ENCODE results near the gene SLC5A2. TPM values are rescaled to one million over a fixed set of nuclear protein-coding genes. Genes with fewer than 3 reads are reported as not detected.
A peak's percentile ranks its signal among the peaks of the same experiment; 100 is the strongest.

Gene SLC5A2
- total RNA-seq, 2 donors from 2014 or later, result not detected

DNA sequence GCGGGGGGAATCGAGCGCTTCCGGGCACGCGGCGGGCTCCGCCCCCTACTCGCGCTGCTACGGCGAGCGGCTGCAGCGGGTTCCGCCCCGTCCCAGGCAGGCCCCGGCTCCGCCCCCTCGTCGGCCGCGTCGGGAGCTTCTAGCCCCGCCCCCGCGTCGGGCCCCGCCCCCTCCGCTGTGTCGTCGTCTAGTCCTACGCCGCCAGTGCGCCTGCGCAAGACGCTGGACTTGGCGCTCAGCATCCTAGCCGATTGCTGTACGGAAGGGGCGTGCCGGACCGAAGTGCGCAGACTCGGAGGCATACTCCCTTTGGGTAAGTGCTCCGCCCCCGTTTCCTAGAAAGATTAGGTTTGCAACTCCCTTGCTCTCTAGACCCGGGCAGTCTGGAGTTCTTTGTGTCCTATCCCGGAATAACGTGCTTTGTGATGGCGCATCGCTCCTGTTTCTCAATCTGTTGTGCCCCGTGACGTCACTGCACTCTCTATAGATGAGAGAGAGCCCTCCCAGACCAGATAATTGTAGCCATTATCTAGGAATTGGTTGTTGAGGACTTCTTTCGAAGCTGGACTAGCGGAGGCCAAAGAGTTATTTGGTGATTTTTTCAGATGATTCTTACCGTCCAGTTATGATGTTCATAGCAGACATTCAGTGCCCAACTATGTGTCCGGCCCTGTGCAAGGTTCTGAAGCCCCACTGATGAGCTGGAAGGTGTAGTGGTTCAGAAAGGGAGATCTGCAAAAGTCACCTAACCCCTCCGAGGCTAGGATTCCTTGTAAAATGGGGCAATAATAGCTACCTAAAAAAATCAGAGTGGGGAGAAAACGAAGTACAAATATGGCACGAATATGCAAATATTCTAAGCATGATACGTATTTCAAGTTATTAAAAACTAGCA is 23.0 kb upstream of the SLC5A2 start:
- DNase-seq (ENCODE audit: low spot score), result peak; percentile 100
- Histone ChIP-seq H3K4me3 (peak overlapping the region; percentile 73 to 76), H3K36me3 (peaks cover 30% of the 10 kb centered on the region), H3K4me1 (peaks cover 0 to 43% of the 10 kb centered on the region in 2 donors), H3K27me3 (no peaks in the 10 kb centered on the region), H3K9me3 (no peaks in the 10 kb centered on the region), H3K27ac (peak overlapping the region; percentile 98)
- TF ChIP-seq, protein P1, sequence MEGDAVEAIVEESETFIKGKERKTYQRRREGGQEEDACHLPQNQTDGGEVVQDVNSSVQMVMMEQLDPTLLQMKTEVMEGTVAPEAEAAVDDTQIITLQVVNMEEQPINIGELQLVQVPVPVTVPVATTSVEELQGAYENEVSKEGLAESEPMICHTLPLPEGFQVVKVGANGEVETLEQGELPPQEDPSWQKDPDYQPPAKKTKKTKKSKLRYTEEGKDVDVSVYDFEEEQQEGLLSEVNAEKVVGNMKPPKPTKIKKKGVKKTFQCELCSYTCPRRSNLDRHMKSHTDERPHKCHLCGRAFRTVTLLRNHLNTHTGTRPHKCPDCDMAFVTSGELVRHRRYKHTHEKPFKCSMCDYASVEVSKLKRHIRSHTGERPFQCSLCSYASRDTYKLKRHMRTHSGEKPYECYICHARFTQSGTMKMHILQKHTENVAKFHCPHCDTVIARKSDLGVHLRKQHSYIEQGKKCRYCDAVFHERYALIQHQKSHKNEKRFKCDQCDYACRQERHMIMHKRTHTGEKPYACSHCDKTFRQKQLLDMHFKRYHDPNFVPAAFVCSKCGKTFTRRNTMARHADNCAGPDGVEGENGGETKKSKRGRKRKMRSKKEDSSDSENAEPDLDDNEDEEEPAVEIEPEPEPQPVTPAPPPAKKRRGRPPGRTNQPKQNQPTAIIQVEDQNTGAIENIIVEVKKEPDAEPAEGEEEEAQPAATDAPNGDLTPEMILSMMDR (IDR thresholded peaks at IDR 0.05), result no peak

DNA sequence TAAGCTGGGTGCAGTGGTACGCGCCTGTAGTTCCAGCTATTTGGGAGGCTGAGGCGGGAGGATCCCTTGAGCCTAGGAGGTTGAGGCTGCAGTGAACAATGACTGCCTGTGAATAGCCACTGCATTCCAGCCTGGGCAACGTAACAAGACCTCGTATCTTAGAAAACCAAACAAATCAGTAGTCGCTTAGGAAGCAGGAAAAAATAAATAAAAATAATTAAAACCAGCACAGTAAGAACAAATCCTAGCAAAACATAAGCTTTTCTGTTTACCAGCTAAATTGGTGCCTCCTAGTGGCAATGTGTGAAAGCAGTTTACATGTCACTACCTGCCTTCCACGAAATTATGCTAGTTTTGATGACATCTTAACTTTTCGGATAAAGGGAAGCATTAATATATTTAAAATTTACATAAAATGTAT is 22.3 kb upstream of the SLC5A2 start:
- peak overlapping the region; percentile 58 to 98 for H3K27ac ChIP-seq
- no peaks in the 10 kb centered on the region for H3K9me3 ChIP-seq
- no peaks in the 10 kb centered on the region for H3K27me3 ChIP-seq
- H3K4me3 ChIP-seq, result peak overlapping the region; percentile 34 to 73
- DNase-seq (ENCODE audit: low spot score), result no peak
- peaks cover 0 to 36% of the 10 kb centered on the region in 2 donors for H3K4me1 ChIP-seq
- H3K36me3 ChIP-seq, result peaks cover 34% of the 10 kb centered on the region
- TF ChIP-seq, protein P1 (IDR thresholded peaks at IDR 0.05), result peak; percentile 28 to 61

DNA sequence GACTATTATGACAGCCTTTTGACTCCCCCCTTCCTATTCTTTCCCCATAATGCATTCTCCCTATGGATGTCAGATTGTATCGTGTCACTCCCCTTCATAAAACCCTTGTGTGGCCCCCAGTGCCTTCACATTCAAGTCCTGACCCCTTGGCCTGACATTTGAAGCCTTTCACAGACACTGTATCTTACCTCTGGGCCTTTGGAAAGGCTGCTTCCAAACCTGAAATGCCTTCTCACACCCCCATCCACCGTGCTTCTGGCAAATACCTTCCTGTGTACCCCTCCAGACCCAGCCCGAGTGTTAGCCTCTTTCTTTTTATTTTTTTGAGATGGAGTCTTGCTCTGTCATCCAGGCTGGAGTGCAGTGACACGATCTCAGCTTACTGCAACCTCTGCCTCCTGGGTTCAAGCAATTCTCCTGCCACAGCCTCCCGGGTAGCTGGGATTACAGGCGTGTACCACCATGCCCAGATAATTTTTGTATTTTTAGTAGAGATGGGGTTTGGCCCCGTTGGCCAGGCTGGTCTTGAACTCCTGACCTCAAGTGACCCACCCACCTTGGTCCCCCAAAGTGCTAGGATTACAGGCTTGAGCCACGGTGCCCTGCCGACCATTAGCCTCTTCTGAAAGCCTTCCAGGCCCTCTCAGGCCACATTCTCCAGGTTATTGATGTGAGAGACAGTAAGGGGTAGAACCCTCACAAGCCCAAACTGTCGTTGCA is 21.6 kb upstream of the SLC5A2 start:
- Histone ChIP-seq H3K27ac (no peak overlapping the region), H3K4me1 (peaks cover 0 to 29% of the 10 kb centered on the region in 2 donors), H3K27me3 (no peaks in the 10 kb centered on the region), H3K4me3 (no peak overlapping the region), H3K9me3 (no peaks in the 10 kb centered on the region), H3K36me3 (peaks cover 41% of the 10 kb centered on the region)
- TF ChIP-seq, protein P1 (IDR thresholded peaks at IDR 0.05), result no peak
- DNase-seq (ENCODE audit: low spot score), result no peak

DNA sequence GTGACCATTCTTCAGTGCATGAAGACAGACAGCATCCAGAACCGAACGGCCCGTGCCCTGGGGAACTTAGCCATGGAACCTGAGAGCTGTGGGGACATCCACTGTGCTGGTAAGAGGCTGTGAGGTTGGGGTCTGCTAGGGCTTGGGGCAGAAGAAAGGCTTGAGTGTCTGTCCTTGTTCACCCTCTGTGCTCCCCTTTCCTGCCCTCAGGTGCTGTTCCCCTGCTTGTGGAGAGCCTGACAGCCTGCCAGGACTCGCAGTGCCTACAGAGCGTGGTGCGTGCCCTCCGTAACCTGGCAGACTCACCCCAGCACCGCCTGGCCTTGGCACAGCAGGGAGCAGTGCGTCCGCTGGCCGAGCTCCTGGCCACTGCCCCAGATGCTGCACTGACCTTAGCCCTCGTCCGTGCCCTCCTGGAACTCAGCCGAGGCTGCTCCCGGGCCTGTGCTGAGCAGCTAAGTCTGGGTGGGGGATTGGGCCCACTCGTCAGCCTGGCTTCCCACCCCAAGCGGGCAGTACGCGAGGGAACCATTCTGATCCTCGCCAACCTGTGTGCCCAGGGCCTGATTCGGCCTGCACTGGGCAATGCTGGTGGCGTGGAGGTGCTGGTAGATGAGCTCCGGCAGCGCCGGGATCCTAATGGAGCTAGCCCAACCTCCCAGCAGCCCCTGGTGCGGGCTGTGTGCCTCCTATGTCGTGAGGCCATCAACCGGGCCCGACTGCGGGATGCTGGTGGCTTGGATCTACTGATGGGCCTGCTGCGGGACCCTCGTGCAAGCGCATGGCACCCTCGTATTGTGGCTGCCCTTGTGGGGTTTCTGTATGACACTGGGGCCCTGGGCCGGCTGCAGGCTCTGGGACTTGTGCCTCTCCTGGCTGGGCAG is 20.8 kb upstream of the SLC5A2 start:
- Histone ChIP-seq H3K4me1 (peaks cover 0 to 21% of the 10 kb centered on the region in 2 donors), H3K4me3 (no peak overlapping the region), H3K9me3 (no peaks in the 10 kb centered on the region), H3K36me3 (peaks cover 47% of the 10 kb centered on the region), H3K27me3 (no peaks in the 10 kb centered on the region), H3K27ac (no peak overlapping the region)
- TF ChIP-seq, protein P1 (IDR thresholded peaks at IDR 0.05), result no peak
- DNase-seq (ENCODE audit: low spot score), result no peak

DNA sequence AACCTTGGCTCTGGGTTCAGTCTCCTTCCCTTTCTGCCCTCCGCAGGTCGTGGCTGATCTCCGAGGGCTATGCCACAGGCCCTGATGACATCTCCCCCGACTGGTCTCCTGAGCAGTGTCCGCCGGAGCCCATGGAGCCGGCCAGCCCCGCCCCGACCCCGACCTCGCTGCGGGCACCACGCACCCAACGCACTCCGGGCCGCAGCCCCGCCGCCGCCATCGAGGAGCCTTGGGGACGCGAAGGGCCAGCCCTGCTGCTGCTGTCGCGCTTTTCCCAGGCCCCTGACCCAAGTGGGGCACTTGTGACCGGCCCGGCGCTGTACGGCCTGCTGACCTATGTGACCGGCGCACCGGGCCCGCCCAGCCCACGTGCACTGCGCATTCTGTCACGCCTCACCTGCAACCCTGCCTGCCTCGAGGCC is 18.6 kb upstream of the SLC5A2 start:
- H3K4me1 ChIP-seq, result peaks cover 0 to 8% of the 10 kb centered on the region in 2 donors
- H3K27ac ChIP-seq, result no peak overlapping the region
- H3K27me3 ChIP-seq, result no peaks in the 10 kb centered on the region
- H3K4me3 ChIP-seq, result no peak overlapping the region
- TF ChIP-seq, protein P1 (IDR thresholded peaks at IDR 0.05), result no peak
- no peak for DNase-seq (ENCODE audit: low spot score)
- peaks cover 47% of the 10 kb centered on the region for H3K36me3 ChIP-seq
- H3K9me3 ChIP-seq, result no peaks in the 10 kb centered on the region

Data from right atrium auricular region (tissue), 2 donors.